ENCODE results near the gene FALEC.

The FALEC gene

GRCh38 chr1:150487763-150488115, 27.8 kb upstream of the FALEC start:
- no peak for TF ChIP-seq CTCF (IDR thresholded peaks at IDR 0.05; ENCODE audit: borderline replicate concordance, insufficient read depth, low read depth, low read length)
- peak overlapping the region; percentile 76 for H3K4me3 ChIP-seq (ENCODE audit: low read depth, low read length)

GRCh38 chr1:150493175-150493574, 22.4 kb upstream of the FALEC start:
- no peak overlapping the region for H3K4me3 ChIP-seq (ENCODE audit: low read depth, low read length)
- no peak for TF ChIP-seq CTCF (IDR thresholded peaks at IDR 0.05; ENCODE audit: borderline replicate concordance, insufficient read depth, low read depth, low read length)

DNA sequence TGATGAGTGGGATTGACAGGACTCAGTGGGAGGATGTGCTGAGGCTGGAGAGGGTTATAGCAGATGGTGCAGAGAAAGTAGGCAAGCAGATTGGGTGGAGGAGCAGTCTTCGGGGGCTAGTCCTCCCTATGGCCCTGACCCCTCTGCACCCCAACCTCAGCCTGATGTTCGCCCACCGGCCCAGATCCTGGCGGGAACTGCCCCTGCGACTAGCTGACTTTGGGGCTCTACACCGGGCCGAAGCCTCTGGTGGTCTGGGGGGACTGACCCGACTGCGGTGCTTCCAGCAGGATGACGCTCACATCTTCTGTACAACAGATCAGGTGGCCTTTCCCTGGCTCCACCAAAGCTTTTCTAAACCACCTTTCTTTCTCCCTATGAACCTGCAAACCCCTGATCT, 17.2 kb upstream of the FALEC start:
- no peak overlapping the region for H3K4me3 ChIP-seq (ENCODE audit: low read depth, low read length)
- no peak for TF ChIP-seq CTCF (IDR thresholded peaks at IDR 0.05; ENCODE audit: borderline replicate concordance, insufficient read depth, low read depth, low read length)

DNA sequence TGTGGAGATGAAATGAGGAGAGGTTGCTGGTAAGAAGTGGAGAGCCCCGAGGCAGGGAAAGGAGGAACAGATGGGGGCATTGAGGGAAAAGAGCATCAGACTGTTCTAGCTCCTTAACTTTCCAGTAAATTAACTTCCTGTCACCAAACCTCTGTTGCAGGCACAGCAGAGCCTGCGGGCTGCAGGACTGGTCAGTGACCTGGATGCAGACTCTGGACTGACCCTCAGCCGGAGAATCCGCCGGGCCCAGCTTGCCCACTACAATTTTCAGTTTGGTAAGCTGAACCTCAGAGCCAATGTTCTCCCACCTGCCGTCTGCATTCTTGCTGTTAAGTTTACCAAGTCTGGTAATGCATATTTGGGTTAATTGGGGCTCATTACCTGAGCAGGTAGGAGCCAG, 10.1 kb upstream of the FALEC start:
- no peak overlapping the region for H3K4me3 ChIP-seq (ENCODE audit: low read depth, low read length)
- no peak for TF ChIP-seq CTCF (IDR thresholded peaks at IDR 0.05; ENCODE audit: borderline replicate concordance, insufficient read depth, low read depth, low read length)

DNA sequence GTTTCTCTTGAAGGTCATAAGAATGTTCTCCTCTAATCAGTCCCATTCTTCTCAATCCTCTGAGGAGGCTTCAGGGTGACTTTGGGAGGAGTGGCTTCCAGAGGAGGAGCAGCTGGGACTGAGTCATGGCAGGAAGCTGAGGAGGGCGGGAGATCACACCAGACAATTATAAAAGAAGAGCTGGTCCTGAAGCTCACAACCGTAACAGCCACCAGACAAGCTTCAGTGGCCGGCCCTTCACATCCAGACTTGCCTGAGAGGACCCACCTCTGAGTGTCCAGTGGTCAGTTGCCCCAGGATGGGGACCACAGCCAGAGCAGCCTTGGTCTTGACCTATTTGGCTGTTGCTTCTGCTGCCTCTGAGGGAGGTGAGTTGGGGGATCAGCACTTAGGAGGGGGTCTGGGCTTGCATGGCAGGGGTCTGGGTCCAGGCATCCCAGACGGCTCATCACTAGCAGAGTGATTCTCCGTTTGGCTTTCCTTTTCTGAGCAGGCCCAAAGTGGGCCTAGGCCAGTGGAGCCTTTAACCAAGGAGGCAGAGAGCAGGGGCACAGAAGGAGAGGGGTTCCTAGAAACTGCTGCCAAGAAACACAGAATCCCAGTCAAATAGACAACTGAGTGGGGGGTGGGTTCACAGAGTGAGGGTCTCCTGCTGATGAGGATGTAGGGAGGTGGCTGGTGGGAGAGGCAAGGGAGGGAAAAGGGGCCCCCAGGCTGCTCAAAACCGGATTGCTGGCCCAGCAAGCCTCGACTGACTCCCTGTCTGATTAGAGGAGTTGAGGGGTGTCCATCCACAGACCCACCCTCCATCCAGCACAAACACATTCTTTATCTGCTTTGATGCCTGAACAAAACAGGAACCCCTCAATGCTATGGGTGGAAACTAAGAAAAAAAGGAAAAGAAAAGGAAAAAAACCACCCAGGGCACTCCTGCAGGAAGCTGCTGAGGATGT, 7.4 kb upstream of the FALEC start, which contains the start of gene ECM1:
ECM1 (plus strand) TSS at position 198 of the 953 bp plus-strand sequence; CDS start at position 299, 101 bp downstream.
- no peak within 1 kb of the TSS for H3K4me3 ChIP-seq (ENCODE audit: low read depth, low read length)
- no peak for TF ChIP-seq CTCF (IDR thresholded peaks at IDR 0.05; ENCODE audit: borderline replicate concordance, insufficient read depth, low read depth, low read length)

- no peak overlapping the region for H3K4me3 ChIP-seq (ENCODE audit: low read depth, low read length)
- no peak for TF ChIP-seq CTCF (IDR thresholded peaks at IDR 0.05; ENCODE audit: borderline replicate concordance, insufficient read depth, low read depth, low read length)
Observed at GRCh38 chr1:150508982-150509381, 6.6 kb upstream of the FALEC start.

DNA sequence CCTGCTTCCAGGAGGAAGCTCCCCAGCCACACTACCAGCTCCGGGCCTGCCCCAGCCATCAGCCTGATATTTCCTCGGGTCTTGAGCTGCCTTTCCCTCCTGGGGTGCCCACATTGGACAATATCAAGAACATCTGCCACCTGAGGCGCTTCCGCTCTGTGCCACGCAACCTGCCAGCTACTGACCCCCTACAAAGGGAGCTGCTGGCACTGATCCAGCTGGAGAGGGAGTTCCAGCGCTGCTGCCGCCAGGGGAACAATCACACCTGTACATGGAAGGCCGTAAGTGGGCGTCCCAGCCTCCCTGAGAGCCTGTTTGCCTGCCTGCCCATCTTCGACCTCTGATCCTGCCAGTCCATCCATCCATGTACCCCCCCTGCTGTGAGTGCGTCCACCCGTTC, 4.0 kb upstream of the FALEC start:
- no peak overlapping the region for H3K4me3 ChIP-seq (ENCODE audit: low read depth, low read length)
- TF ChIP-seq CTCF (IDR thresholded peaks at IDR 0.05; ENCODE audit: borderline replicate concordance, insufficient read depth, low read depth, low read length) = no peak
